GM06990 (cell line): Measurements from ENCODE around the gene KLC4.

Experiments
- DNase-seq: peaks from one replicate; pipeline ENCODE4 v3.0.0-alpha.2; 2011; ENCODE audit not compliant: insufficient read length; ENCODE audit errors: extremely low read depth
- H3K27me3 ChIP-seq: replicated peaks from 2 replicates; pipeline ENCODE4 v1.6.0; 2011; ENCODE audit warnings: low read length; ENCODE audit not compliant: control insufficient read depth, insufficient read depth
- H3K36me3 ChIP-seq: 2 replicates; pipeline ENCODE4 v1.5.1; 2011; ENCODE audit warnings: low read length; ENCODE audit not compliant: control insufficient read depth, insufficient read depth
- H3K4me3 ChIP-seq: replicated peaks from 2 replicates; pipeline ENCODE4 v1.5.1; 2011; ENCODE audit warnings: low read depth, mild to moderate bottlenecking, control low read depth, low read length
- TF ChIP-seq, protein P1 (sequence below): IDR thresholded peaks from 2 replicates; pipeline ENCODE4 v1.5.1; 2011; ENCODE audit warnings: low read length, control low read depth, mild to moderate bottlenecking, inconsistent platforms; ENCODE audit not compliant: insufficient read depth, poor library complexity, severe bottlenecking

Gene KLC4

DNA sequence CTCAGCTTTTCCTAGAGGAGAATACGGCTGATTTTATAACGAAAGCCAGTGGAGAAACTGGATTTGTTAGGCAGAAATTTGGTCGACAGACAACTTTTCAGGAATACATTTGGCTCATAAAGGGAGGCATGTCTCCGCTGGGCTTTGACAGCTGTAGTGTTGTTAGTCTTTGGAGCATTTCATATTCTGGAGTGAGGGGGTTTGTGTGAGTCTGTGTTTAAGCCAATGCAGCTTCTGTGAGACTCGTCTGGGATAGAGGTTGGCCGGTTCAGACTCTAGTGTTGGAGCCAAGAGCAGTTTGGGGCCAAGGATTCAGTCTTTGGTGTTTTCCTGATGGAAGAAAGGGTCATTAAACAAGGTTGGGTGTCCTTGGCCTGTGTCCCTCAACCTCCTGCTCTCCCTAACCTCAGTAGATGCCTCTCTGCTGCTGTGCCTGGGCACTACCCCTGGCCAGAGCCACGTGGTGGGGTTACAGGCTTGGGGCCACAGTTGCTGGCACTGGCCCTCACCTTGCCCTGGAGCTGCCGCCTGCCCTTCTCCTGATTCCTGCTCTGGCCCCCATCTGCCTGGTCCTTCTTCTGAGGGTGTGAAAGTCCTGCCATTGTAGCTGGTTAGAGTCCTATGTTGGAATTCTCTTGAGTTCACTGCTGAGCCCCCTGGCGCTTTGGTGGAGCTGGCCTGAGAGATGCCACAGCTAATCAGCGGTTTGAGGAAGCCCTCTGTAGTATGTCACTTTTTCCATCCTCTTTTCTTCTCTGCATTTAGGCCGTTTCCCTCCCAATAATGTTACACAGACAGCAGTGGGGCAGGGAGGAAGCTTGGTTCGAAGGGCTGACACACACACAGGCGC, 23.6 kb downstream of the KLC4 start:
- Histone ChIP-seq H3K27me3 (no peaks in the 10 kb centered on the region), H3K4me3 (no peak overlapping the region), H3K36me3 (no peaks in the 10 kb centered on the region)
- TF ChIP-seq, protein P1, sequence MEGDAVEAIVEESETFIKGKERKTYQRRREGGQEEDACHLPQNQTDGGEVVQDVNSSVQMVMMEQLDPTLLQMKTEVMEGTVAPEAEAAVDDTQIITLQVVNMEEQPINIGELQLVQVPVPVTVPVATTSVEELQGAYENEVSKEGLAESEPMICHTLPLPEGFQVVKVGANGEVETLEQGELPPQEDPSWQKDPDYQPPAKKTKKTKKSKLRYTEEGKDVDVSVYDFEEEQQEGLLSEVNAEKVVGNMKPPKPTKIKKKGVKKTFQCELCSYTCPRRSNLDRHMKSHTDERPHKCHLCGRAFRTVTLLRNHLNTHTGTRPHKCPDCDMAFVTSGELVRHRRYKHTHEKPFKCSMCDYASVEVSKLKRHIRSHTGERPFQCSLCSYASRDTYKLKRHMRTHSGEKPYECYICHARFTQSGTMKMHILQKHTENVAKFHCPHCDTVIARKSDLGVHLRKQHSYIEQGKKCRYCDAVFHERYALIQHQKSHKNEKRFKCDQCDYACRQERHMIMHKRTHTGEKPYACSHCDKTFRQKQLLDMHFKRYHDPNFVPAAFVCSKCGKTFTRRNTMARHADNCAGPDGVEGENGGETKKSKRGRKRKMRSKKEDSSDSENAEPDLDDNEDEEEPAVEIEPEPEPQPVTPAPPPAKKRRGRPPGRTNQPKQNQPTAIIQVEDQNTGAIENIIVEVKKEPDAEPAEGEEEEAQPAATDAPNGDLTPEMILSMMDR, result no peak
- DNase-seq, result no peak

- TF ChIP-seq, protein P1, result no peak
- no peaks in the 10 kb centered on the region for H3K36me3 ChIP-seq
These were observed 26.7 kb downstream of the KLC4 start for GRCh38 chr6:43086022-43086658.

DNA sequence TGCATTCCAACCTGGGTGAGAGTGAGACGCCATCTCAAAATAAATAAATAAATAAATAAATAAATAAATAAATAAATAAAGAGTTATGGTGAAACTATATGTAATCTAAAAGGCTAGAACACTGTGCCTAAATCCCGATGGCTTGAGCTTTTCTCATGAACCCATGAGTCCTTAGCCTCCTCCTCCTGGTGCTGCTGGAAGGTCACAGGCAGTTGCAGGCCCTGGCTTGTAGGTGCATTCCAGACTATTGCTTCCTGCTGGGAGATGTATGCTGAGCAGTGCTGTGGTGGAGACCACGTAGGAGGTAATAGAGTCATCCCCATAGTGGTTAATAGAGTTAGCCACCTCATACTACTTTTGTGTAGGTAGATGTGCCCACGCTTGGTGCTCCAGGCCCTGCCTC, 29.2 kb downstream of the KLC4 start:
- no peak for DNase-seq
- H3K4me3 ChIP-seq, result no peak overlapping the region
- TF ChIP-seq, protein P1, result no peak
- no peaks in the 10 kb centered on the region for H3K27me3 ChIP-seq
- H3K36me3 ChIP-seq, result no peaks in the 10 kb centered on the region

More at GRCh38 chr6:43086022-43086658, 26.7 kb downstream of the KLC4 start:
- H3K27me3 ChIP-seq, result no peaks in the 10 kb centered on the region
- peak; percentile 32 for DNase-seq
- H3K4me3 ChIP-seq, result no peak overlapping the region

- no peaks in the 10 kb centered on the region for H3K27me3 ChIP-seq
- H3K36me3 ChIP-seq, result no peaks in the 10 kb centered on the region
- H3K4me3 ChIP-seq, result no peak overlapping the region
- no peak for DNase-seq
- TF ChIP-seq, protein P1, result no peak
These were observed 30.0 kb downstream of the KLC4 start for GRCh38 chr6:43089467-43089866.

DNA sequence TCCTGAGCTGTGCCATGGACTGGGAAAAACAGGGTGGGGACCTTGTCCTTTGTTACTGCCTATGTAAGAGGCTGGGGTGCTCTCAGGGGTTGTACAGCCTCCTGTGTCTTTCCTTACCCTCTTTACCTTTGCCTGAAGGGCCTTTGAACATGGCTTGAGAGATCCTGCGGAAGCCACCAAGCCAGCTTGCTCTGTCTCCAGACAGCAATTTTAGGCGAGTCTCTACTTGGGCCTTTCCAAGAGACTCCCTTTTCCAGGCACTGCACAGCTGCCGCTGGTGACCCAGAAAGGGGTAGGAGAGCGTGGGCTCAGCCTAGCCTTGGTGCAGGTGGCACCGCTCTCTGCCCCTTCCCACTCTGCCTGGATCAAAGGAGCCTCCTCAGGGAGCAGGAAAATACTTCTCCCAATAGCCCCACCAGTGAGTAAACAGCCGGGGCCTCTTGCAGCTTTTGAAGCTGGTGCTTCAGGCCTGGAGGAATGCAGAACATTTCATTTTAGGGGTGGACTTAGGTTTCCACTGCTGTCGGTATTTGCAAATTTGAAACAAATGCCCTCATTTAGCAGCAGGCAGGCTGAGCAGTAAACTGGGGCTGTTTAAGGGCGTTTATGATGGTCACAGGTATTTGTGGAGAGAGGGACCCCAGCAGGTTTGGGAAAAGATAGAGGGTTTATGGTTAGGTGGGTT, 30.6 kb downstream of the KLC4 start:
- TF ChIP-seq, protein P1, result no peak
- H3K27me3 ChIP-seq, result no peaks in the 10 kb centered on the region
- no peak overlapping the region for H3K4me3 ChIP-seq
- H3K36me3 ChIP-seq, result no peaks in the 10 kb centered on the region
- DNase-seq, result no peak
